GM10248 (cell line): ENCODE results near the gene MCF2.

Experiments
- CTCF ChIA-PET: fragments of 300-600 bp; sonication (Branson Sonifier 250); formaldehyde crosslinking; extraction: SDS; loops from one replicate; lab custom pipeline; 2021; ENCODE audit warnings: antibody characterized with exemption; lab: Yijun Ruan, JAX
- POLR2A ChIA-PET: fragments of 350-650 bp; sonication (Branson Sonifier 250); formaldehyde crosslinking; extraction: SDS; loops from one replicate; lab custom pipeline; 2020; ENCODE audit warnings: antibody characterized with exemption; lab: Yijun Ruan, JAX
- DNase-seq: peaks from one replicate; pipeline ENCODE4 v3.0.0; 2012; ENCODE audit errors: extremely low spot score
- TF ChIP-seq, protein P1 (sequence below): IDR thresholded peaks from 2 replicates; pipeline ENCODE4 v1.5.1; 2012; ENCODE audit warnings: mild to moderate bottlenecking, low read depth; ENCODE audit errors: extremely low read depth, missing control alignments, control extremely low read depth

Gene MCF2, protein sequence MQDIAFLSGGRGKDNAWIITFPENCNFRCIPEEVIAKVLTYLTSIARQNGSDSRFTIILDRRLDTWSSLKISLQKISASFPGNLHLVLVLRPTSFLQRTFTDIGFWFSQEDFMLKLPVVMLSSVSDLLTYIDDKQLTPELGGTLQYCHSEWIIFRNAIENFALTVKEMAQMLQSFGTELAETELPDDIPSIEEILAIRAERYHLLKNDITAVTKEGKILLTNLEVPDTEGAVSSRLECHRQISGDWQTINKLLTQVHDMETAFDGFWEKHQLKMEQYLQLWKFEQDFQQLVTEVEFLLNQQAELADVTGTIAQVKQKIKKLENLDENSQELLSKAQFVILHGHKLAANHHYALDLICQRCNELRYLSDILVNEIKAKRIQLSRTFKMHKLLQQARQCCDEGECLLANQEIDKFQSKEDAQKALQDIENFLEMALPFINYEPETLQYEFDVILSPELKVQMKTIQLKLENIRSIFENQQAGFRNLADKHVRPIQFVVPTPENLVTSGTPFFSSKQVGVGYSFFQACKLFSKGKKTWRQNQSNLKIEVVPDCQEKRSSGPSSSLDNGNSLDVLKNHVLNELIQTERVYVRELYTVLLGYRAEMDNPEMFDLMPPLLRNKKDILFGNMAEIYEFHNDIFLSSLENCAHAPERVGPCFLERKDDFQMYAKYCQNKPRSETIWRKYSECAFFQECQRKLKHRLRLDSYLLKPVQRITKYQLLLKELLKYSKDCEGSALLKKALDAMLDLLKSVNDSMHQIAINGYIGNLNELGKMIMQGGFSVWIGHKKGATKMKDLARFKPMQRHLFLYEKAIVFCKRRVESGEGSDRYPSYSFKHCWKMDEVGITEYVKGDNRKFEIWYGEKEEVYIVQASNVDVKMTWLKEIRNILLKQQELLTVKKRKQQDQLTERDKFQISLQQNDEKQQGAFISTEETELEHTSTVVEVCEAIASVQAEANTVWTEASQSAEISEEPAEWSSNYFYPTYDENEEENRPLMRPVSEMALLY

DNA sequence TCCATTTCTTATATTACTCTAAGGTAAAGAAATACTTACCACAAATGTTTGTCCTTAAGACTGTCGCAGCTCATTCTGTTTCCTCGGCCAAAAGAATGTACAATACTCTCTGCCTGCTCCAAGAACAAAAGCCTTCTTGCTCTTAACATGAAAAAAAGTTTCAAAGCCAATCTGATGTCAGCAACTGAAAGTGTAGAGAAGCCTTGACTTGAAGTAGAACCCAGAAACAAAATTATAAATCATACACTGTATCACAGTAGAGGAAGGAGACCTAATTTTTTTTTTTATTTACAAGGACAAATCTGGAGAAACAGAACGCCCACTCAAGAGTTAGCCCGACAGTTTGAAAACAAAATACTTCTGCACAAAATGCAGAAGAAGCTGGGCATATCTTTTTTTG, at the start of gene MCF2:
Gene MCF2 (minus strand): TSS at position 101 of the 400 bp plus-strand sequence. CDS start 56,423 bp downstream, outside the sequence.
- CTCF ChIA-PET: no interaction called here
- POLR2A ChIA-PET: no interaction called here
- DNase-seq: no peak
- TF ChIP-seq, protein P1, sequence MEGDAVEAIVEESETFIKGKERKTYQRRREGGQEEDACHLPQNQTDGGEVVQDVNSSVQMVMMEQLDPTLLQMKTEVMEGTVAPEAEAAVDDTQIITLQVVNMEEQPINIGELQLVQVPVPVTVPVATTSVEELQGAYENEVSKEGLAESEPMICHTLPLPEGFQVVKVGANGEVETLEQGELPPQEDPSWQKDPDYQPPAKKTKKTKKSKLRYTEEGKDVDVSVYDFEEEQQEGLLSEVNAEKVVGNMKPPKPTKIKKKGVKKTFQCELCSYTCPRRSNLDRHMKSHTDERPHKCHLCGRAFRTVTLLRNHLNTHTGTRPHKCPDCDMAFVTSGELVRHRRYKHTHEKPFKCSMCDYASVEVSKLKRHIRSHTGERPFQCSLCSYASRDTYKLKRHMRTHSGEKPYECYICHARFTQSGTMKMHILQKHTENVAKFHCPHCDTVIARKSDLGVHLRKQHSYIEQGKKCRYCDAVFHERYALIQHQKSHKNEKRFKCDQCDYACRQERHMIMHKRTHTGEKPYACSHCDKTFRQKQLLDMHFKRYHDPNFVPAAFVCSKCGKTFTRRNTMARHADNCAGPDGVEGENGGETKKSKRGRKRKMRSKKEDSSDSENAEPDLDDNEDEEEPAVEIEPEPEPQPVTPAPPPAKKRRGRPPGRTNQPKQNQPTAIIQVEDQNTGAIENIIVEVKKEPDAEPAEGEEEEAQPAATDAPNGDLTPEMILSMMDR: no peak

DNA sequence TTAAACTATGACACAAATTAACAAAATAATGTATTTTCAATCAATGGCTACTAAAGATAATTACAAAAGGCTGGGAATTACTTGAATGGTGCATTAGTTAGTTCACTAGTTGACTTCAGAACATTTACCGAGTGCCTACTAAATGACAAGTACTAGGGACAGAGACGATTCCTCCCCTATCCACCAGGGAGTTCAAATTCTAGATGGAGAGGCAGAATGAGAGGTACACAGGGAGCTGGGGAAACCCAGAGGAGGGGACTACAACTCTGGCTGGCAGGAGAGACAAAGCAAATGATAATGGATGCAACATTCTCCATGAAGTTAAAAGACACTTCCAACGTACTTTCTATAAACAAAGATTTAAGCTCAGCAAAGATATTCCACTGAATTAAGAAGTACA, 43.1 kb upstream of the MCF2 start:
- TF ChIP-seq, protein P1: no peak
- POLR2A ChIA-PET: no interaction called here
- DNase-seq: no peak
- CTCF ChIA-PET: interaction anchor here (2.2 kb wide), 1 partner anchor 16 kb away, joined by 7 read pairs; no protein-coding TSS in a partner anchor

DNA sequence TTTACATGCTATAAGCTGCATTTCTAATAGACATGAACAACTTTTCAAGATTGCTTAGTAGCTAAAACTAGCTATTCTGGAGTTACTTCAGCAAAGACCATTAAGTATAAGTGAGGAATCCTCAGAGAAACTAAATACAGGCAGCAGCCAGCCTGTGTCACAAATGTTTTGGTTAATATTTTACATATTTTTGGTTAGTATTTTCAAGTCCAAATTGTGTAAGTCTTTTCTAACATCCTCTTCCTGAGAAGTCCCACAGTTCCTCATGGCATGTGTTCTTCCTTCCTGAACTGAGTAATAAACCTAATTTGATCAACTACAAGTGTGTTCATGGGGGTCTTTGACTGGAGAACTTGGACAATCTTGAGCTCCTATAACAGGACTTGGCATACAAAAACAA, 42.4 kb upstream of the MCF2 start:
- ChIA-PET POLR2A (no interaction called here), CTCF (interaction anchor here (2.2 kb wide), 1 partner anchor 16 kb away, joined by 7 read pairs; no protein-coding TSS in a partner anchor)
- DNase-seq: no peak
- TF ChIP-seq, protein P1: no peak

DNA sequence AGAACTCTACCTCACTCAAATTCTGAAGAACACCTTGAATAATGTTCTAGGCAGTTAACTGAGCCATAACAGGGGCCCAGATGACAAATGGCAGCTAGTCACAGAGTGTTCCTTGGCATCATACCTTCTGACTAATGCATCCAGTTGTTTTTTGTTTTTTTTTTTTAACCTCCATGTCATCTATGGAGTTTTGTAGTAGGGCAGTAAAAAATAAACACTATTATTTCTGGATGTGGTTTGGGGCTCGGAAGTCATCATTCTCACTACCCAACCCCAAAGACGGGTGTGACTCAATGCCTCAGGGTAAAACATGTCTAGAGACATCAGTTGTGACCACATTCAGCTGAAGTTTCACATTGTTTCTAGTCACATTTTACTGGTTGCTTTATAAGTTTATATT, 31.2 kb upstream of the MCF2 start:
- ChIA-PET POLR2A (no interaction called here), CTCF (interaction anchor here (1.0 to 1.1 kb wide), 2 partner anchors 9 to 21 kb away, joined by 3 read pairs; no protein-coding TSS in a partner anchor)
- TF ChIP-seq, protein P1: no peak
- DNase-seq: no peak

DNA sequence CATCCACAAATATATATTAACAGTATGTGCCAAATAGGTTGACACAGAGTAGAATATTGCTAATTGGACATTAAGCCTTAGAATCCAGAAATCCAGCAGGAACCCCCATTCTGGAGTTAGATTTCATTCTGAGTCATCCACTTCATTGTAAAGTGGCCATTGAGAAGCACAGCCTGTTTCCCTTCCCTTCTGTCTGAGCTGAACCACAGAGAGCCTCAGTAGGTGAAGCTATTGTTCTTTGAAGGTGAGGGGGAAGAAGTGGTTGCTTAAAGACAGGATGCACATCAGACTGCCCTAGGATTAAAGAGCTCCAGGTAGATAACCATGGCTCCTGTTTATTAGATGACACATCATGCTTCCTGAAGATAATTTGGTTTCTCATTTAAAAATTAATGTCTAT, 30.6 kb upstream of the MCF2 start:
- TF ChIP-seq, protein P1: no peak
- POLR2A ChIA-PET: no interaction called here
- CTCF ChIA-PET: interaction anchor here (1.0 to 1.1 kb wide), 2 partner anchors 10 to 21 kb away, joined by 3 read pairs; no protein-coding TSS in a partner anchor
- DNase-seq: no peak

DNA sequence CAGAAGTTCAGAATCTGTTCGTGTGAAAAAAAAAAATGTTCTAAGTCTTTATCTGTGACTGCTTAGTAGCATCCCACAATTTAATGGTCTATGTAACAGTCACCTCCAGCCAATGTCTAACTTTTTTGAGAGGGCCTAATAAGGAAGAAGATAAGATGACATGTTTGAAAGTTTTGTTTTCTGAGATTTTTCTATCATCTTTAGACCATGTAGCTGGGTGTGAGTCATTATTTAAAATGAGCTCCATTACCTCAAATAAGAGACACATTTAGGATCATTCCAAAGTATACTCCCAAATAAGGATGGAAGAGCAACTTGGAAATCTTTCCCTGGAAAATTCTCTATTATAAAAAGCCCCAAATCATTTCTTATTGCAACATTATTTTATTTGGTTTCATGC, 28.2 kb upstream of the MCF2 start:
- ChIA-PET POLR2A (no interaction called here), CTCF (no interaction called here)
- DNase-seq: no peak
- TF ChIP-seq, protein P1: no peak
